ENCODE results near the gene HP1BP3.

- TF ChIP-seq CTCF (IDR thresholded peaks at IDR 0.05) (no peak), EP300 (IDR thresholded peaks at IDR 0.05) (no peak)
These were observed 57.0 kb downstream of the HP1BP3 start for GRCh38 chr1:20729990-20730689.

Measured in sigmoid colon (tissue), 4 donors.